Small intestine (tissue), 7 donors: ENCODE data around the gene MSGN1. TPM values are rescaled to one million over a fixed set of nuclear protein-coding genes. Genes with fewer than 3 reads are reported as not detected.

ENCODE experiments used
- DNase-seq, 2 donors: peaks; one replicate each; pipeline versions ENCODE4 v3.0.0 to v3.0.0-alpha.2; 2013
- FAIRE-seq: peaks from 2 replicates; lab custom pipeline; 2012; peaks lifted over from hg19 to GRCh38; lab: Jason Lieb, UNC
- H3K27ac ChIP-seq, 3 donors: one replicate each; pipeline ENCODE4 v1.5.1; 2013; ENCODE audit warnings: low read length in 2 of 3, mild to moderate bottlenecking in 2 of 3, control low read depth in 1 of 3, inconsistent platforms in 1 of 3, low read depth in 1 of 3, moderate library complexity in 1 of 3
- H3K27me3 ChIP-seq, 3 donors: one replicate each; pipeline ENCODE4 v1.6.1; 2013; ENCODE audit warnings: low read length in 3 of 3, inconsistent platforms in 1 of 3; ENCODE audit not compliant: control insufficient read depth in 3 of 3, insufficient read depth in 3 of 3
- H3K36me3 ChIP-seq, 3 donors: one replicate each; pipeline ENCODE4 v1.6.1; 2013; ENCODE audit warnings: low read length in 3 of 3, inconsistent platforms in 1 of 3, low read depth in 1 of 3, mild to moderate bottlenecking in 1 of 3, moderate library complexity in 1 of 3; ENCODE audit not compliant: control insufficient read depth in 3 of 3, insufficient read depth in 2 of 3
- H3K4me1 ChIP-seq, 3 donors: one replicate each; pipeline ENCODE4 v1.6.1; 2013; ENCODE audit warnings: low read length in 2 of 3, inconsistent platforms in 1 of 3, low read depth in 1 of 3, mild to moderate bottlenecking in 1 of 3, moderate library complexity in 1 of 3; ENCODE audit not compliant: control insufficient read depth in 3 of 3, insufficient read depth in 2 of 3
- H3K4me3 ChIP-seq, 3 donors: one replicate each; pipeline ENCODE4 v1.5.1; 2013; ENCODE audit warnings: low read length in 3 of 3, control low read depth in 1 of 3, inconsistent platforms in 1 of 3, low read depth in 1 of 3, mild to moderate bottlenecking in 1 of 3, moderate library complexity in 1 of 3
- H3K9me3 ChIP-seq, 2 donors: one replicate each; pipeline ENCODE4 v1.6.1; 2013; ENCODE audit warnings: low read depth in 1 of 2, low read length in 1 of 2; ENCODE audit not compliant: control insufficient read depth in 2 of 2, insufficient read depth in 1 of 2
- WGBS, 3 donors: extraction: QIAGEN DNeasy Blood & Tissue Kit; methylation state at CpG; one replicate each; pipeline ENCODE4 v1.1.7; 2013; 5-methylcytosine and 5-hydroxymethylcytosine counted together
- polyA plus RNA-seq, 4 donors: library from polyadenylated mRNA; stranded (reverse) in 3 of 4; unstranded in 1 of 4; fragments of 200-250 nt in 3 of 4; fragments of 120-200 nt in 1 of 4; gene quantifications; one replicate each; pipeline versions ENCODE4 v1.2.1 to v1.2.3, GENCODE V29; 2013
- donor health status: healthy with polysubstance abuse.
- donor health status: control.
- donor health status: control.
- donor health status: Bipolar disorder and iron deficiency.
- donor health status: healthy.

The MSGN1 gene
- polyA plus RNA-seq, 4 donors = not detected

DNA sequence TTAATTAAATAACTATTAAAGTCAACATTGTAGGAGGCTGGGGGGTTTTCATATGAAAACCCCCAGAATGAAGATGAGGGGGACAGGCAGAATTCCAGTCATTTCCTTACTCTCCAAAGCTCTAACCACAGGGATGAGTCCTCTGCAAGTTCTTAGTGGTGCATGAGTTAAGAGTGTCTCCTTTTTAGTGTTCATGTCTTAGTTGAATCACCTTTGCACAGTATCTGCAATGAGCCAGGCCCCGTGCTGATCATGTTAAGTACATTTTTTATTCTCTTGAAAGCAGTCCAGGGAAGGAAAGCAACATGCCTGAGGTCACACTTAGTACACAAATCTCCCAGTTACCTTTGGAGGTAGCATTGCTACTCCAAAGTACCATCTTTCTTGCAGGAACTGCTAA is 25.7 kb upstream of the MSGN1 start:
- H3K4me1 ChIP-seq = no peaks in the 10 kb centered on the region
- H3K27me3 ChIP-seq = no peaks in the 10 kb centered on the region
- FAIRE-seq (no peak), DNase-seq (no peak)
- no peaks in the 10 kb centered on the region for H3K9me3 ChIP-seq
- H3K4me3 ChIP-seq = no peak overlapping the region
- H3K27ac ChIP-seq = no peak overlapping the region
- 11 to 55% (median 18%) methylated on average over 1 of the region's 1 CpG for WGBS, 3 donors
- no peaks in the 10 kb centered on the region for H3K36me3 ChIP-seq

DNA sequence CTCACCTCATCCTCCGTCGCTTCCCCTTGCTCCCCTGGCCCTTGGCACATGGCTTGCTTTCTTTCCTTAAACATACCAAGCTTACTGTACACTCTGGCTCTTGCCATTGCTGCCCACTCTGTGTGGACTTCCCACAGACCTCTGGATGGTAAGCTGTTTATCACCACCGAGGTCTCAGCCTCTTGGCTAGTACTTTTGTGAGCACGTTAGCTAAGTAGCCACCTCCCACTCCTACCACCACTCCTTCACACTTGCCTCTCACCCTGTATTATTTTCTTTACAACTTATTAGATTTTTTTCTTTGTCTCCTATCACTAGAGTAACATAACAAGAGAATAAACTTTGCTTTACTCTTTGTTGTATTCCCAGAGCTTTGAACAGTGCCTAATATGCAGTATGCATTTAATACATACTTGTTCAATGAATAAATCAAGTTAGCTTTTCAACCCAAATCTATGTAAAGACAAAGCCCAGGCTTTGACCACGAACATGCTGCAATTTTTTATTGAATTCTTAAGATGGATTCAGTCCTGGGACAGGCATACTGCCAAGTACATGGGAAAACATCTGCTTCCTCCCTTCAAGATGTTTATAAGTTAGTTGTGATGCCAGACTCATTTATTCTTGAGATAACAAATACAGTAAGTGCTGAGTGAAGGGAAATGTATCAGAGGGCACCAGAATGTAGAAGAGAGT is 25.0 kb upstream of the MSGN1 start:
- H3K9me3 ChIP-seq = no peaks in the 10 kb centered on the region
- WGBS, 3 donors = 46 to 65% (median 48%) methylated on average over 5 of the region's 5 CpGs
- FAIRE-seq (no peak), DNase-seq (peak in 1 of 2 donors; percentile 15)
- no peaks in the 10 kb centered on the region for H3K27me3 ChIP-seq
- H3K4me3 ChIP-seq = no peak overlapping the region
- H3K27ac ChIP-seq = no peak overlapping the region
- H3K36me3 ChIP-seq = no peaks in the 10 kb centered on the region
- no peaks in the 10 kb centered on the region for H3K4me1 ChIP-seq

DNA sequence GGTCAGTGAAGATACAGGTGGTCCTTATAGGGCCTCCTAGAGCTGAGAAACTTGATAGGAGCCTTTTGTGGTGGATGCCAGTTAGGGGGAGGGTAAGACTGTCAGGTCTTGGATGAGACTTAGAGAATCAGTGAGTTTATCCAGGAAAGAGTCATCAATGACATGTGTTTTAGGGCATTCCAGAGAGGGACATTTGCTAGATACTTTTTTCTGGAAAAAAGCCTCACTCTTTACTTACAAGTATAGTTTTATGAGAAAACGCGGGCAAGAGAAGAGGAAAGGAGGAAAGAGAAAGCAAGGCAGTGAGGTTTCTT is 24.5 kb upstream of the MSGN1 start:
- 64 to 86% (median 65%) methylated on average over 2 of the region's 2 CpGs for WGBS, 3 donors
- Histone ChIP-seq H3K4me1 (no peaks in the 10 kb centered on the region), H3K36me3 (no peaks in the 10 kb centered on the region), H3K27ac (no peak overlapping the region), H3K9me3 (no peaks in the 10 kb centered on the region), H3K27me3 (no peaks in the 10 kb centered on the region), H3K4me3 (no peak overlapping the region)
- FAIRE-seq (no peak), DNase-seq (no peak)

DNA sequence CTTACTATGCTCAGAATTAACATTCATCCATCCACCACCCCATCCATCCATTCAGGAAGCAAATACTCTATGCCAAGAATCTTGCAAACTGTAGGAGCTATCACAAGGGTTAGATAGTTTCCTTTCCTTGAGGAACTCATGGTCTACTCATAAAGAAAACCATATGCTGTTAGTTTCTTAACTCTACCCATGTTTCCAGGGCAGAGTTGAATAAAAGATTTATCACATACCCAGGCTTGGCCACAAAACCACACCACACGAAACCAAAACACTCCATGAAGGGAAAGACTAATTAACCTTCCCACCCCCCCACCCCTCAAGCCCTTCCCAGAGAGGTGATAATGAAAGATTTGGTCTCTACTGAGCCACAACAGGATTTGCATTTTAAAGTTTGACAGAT is 23.7 kb upstream of the MSGN1 start:
- no peaks in the 10 kb centered on the region for H3K9me3 ChIP-seq
- H3K4me3 ChIP-seq = no peak overlapping the region
- no peaks in the 10 kb centered on the region for H3K27me3 ChIP-seq
- no peaks in the 10 kb centered on the region for H3K36me3 ChIP-seq
- 50 to 79% (median 54%) methylated on average over 1 of the region's 1 CpG for WGBS, 3 donors
- DNase-seq (no peak), FAIRE-seq (no peak)
- H3K4me1 ChIP-seq = no peaks in the 10 kb centered on the region
- no peak overlapping the region for H3K27ac ChIP-seq

DNA sequence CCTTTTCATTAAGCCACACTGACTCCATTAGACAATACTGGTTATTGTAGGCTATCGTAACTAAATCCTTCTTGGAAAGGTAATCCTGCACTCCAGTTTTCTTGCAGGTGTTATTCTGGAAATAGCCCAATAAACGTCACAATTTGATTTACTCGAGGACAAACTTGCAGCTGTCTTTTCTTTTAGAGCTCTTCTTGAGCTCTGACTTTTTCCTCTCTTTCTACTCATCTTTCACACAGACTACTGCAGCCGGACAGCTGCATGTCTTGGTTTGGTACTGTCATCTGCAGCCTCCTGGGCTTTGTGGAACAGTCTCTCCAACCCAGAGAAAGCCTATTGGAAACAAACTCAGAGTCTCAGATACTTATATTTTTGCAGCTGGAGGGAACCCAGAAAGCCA is 23.0 kb upstream of the MSGN1 start:
- FAIRE-seq = no peak
- H3K27ac ChIP-seq = no peak overlapping the region
- no peaks in the 10 kb centered on the region for H3K9me3 ChIP-seq
- no peaks in the 10 kb centered on the region for H3K27me3 ChIP-seq
- H3K4me3 ChIP-seq = no peak overlapping the region
- no peaks in the 10 kb centered on the region for H3K36me3 ChIP-seq
- H3K4me1 ChIP-seq = no peaks in the 10 kb centered on the region
- 38 to 54% (median 40%) methylated on average over 4 of the region's 4 CpGs for WGBS, 3 donors
- no peak for DNase-seq

DNA sequence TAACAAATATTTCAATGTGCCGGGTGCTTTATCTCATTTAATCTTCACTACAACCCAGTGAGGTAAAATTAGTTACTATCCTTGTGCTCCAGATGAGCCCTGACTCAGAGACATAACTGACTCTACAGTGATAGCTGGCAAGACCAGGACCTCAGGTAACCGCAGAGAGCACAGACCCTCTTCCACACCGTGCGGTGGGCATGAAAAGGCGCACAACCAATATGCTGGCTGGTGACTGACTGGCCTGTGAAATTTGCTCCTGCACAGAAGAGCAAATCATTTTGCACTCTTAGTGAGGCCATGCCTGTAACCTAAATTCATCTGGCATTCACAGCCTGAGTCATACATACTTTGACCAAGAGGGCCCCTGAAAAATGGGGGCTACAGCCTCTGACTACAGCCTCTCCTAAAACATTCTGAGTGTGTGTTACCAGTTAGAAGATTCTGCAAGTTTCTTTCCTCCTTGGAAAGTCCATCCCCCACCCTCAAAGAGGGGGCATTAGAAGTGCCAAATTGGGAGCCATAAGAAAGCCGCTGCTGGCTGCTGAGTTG is 22.4 kb upstream of the MSGN1 start:
- no peak overlapping the region for H3K27ac ChIP-seq
- no peak for FAIRE-seq
- WGBS, 3 donors = 72 to 80% (median 77%) methylated on average over 6 of the region's 6 CpGs

DNA sequence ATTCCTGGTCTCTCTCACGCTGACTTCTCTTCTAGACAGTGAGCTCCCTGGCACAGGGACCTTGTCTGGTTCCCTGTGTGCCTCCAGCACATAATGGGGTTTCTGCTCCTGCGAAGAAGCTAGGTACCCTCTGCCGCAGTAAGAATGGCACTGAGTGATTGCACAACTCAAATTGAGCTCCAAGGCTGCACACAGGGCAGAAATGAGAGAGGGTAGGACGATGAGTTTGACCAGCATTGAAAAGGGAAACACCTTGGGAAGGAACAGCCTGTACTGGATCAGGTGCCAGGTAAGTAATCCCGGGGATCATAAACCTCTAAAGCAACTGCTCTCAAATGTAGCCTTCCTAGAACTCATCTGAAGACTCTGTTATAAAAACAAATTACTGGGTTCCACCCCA is 21.0 kb upstream of the MSGN1 start:
- H3K27me3 ChIP-seq = peaks cover 0 to 4% (median 0%) of the 10 kb centered on the region in 3 donors
- FAIRE-seq (no peak), DNase-seq (no peak)
- no peak overlapping the region for H3K27ac ChIP-seq
- no peaks in the 10 kb centered on the region for H3K4me1 ChIP-seq
- H3K36me3 ChIP-seq = no peaks in the 10 kb centered on the region
- H3K4me3 ChIP-seq = no peak overlapping the region
- no peaks in the 10 kb centered on the region for H3K9me3 ChIP-seq
- 68 to 85% (median 73%) methylated on average over 5 of the region's 5 CpGs for WGBS, 3 donors

More for the DNA sequence above, 22.4 kb upstream of the MSGN1 start:
- H3K4me1 ChIP-seq = no peaks in the 10 kb centered on the region
- no peak overlapping the region for H3K4me3 ChIP-seq
- H3K9me3 ChIP-seq = no peaks in the 10 kb centered on the region
- no peak for DNase-seq
- peaks cover 0 to 4% (median 0%) of the 10 kb centered on the region in 3 donors for H3K27me3 ChIP-seq
- H3K36me3 ChIP-seq = no peaks in the 10 kb centered on the region

DNA sequence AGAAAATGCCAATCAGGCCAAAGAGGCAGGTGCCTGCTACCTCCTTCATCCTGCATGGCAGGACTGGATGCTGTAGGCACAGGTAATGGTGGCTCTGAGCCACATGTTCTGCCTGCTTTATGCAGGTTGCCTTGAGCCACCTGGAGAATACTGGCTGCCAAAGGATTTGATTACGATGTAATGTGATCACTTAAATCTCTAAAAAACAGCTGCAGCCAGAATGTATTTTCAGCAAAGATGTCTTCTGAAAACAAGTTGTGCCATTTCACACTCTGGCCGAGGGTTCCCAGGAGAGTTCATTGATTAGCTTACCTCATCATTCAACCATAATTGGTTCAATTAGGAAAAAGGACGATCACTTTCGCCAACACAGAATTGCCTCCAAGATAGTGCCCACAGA is 17.9 kb upstream of the MSGN1 start:
- peaks cover 0 to 4% (median 0%) of the 10 kb centered on the region in 3 donors for H3K27me3 ChIP-seq
- FAIRE-seq (no peak), DNase-seq (no peak)
- no peak overlapping the region for H3K27ac ChIP-seq
- H3K9me3 ChIP-seq = no peaks in the 10 kb centered on the region
- H3K4me1 ChIP-seq = no peaks in the 10 kb centered on the region
- H3K4me3 ChIP-seq = no peak overlapping the region
- no peaks in the 10 kb centered on the region for H3K36me3 ChIP-seq
- 77 to 89% (median 79%) methylated on average over 4 of the region's 4 CpGs for WGBS, 3 donors
